K562 (cell line): ENCODE data around the gene LTA.

Source experiments
- POLR2AphosphoS5 ChIP-seq: IDR thresholded peaks from 2 replicates; pipeline ENCODE4 v1.6.1; 2011; ENCODE audit warnings: mild to moderate bottlenecking, low read depth, low read length, moderate library complexity; ENCODE audit not compliant: control insufficient read depth, insufficient read depth
- RNF2 ChIP-seq: sonication (generic); IDR thresholded peaks from 2 replicates; pipeline ENCODE4 v1.6.1; 2016

- TF ChIP-seq RNF2 (no peak), POLR2AphosphoS5 (no peak)
Measured at GRCh38 chr6:31575335-31575901, 3.3 kb downstream of the LTA start, which contains the start of gene TNF.
